ENCODE data around the gene HIF3A.
A peak's percentile ranks its signal among the peaks of the same experiment; 100 is the strongest.

The HIF3A gene

DNA sequence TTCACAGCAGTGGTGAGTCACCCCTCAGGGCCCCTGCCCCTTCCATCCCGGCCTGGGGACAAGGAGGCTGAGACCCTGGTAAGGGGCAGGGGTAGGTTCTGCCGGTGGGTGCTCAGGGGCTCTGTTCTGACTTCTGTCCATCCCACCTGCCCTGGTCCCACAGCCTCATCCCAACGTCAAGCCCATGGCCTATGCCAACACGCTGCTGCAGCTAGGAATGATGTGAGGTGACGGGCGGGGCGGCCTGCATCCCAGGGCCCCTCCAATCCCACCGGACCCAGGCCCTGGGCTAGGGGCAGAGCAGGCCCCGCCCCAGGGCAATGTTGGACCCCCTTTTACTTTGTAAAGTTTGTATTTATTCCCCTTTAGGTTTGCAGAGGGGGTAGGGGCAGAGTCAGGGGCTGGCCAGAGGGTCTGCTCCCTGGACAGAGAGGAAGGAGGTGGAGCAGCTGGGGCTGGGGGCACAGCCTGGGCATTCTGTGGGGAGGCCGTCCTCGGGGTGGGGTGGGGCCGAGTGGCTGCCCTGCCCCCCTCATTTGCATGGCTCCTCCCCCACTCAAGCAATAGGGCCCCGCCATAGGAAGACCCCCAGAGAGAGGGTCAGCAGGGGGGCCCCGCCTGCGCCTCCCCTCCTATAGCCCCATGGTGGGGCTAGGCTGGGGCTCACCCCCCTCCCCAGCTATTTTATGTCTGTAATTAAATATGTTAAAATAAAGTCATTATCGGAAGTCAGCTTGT is 93.4 kb downstream of the HIF3A start:
- no peak overlapping the region for H3K4me3 ChIP-seq (ENCODE audit: low read depth, low read length)
- DNase-seq (ENCODE audit: low read depth): no peak
- TF ChIP-seq, protein P1, sequence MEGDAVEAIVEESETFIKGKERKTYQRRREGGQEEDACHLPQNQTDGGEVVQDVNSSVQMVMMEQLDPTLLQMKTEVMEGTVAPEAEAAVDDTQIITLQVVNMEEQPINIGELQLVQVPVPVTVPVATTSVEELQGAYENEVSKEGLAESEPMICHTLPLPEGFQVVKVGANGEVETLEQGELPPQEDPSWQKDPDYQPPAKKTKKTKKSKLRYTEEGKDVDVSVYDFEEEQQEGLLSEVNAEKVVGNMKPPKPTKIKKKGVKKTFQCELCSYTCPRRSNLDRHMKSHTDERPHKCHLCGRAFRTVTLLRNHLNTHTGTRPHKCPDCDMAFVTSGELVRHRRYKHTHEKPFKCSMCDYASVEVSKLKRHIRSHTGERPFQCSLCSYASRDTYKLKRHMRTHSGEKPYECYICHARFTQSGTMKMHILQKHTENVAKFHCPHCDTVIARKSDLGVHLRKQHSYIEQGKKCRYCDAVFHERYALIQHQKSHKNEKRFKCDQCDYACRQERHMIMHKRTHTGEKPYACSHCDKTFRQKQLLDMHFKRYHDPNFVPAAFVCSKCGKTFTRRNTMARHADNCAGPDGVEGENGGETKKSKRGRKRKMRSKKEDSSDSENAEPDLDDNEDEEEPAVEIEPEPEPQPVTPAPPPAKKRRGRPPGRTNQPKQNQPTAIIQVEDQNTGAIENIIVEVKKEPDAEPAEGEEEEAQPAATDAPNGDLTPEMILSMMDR (IDR thresholded peaks at IDR 0.05; ENCODE audit: low read depth, low read length): no peak
- TF ChIP-seq MYC (IDR thresholded peaks at IDR 0.05; ENCODE audit: low read depth, low read length) (no peak), POLR2A (IDR thresholded peaks at IDR 0.05; ENCODE audit: extremely low read depth, insufficient read length) (no peak)
- TF ChIP-seq, protein P2, sequence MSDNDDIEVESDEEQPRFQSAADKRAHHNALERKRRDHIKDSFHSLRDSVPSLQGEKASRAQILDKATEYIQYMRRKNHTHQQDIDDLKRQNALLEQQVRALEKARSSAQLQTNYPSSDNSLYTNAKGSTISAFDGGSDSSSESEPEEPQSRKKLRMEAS (IDR thresholded peaks at IDR 0.05; ENCODE audit: low read depth, low read length): no peak

DNA sequence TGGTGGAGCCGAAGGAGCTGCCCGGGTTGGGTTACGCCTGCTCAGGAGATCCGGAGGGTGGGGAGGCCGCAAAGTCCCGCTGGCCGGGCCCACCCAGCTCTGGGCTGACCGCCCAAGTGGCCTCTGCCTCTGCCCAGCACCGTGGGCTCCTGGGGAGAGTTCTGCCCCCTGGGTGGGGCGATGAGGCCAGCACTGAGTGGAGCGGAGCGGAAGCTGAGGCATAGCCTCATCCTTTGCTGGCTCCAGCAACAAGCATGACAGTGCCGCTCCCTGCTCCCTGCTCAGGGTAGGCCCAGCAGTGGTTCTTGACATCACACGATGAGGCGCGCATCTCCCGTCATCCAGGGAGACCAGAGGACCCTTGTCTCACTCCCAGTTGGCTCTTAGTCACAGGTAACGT is 94.0 kb downstream of the HIF3A start:
- TF ChIP-seq, protein P1 (IDR thresholded peaks at IDR 0.05; ENCODE audit: low read depth, low read length): no peak
- no peak for DNase-seq (ENCODE audit: low read depth)
- no peak overlapping the region for H3K4me3 ChIP-seq (ENCODE audit: low read depth, low read length)

DNA sequence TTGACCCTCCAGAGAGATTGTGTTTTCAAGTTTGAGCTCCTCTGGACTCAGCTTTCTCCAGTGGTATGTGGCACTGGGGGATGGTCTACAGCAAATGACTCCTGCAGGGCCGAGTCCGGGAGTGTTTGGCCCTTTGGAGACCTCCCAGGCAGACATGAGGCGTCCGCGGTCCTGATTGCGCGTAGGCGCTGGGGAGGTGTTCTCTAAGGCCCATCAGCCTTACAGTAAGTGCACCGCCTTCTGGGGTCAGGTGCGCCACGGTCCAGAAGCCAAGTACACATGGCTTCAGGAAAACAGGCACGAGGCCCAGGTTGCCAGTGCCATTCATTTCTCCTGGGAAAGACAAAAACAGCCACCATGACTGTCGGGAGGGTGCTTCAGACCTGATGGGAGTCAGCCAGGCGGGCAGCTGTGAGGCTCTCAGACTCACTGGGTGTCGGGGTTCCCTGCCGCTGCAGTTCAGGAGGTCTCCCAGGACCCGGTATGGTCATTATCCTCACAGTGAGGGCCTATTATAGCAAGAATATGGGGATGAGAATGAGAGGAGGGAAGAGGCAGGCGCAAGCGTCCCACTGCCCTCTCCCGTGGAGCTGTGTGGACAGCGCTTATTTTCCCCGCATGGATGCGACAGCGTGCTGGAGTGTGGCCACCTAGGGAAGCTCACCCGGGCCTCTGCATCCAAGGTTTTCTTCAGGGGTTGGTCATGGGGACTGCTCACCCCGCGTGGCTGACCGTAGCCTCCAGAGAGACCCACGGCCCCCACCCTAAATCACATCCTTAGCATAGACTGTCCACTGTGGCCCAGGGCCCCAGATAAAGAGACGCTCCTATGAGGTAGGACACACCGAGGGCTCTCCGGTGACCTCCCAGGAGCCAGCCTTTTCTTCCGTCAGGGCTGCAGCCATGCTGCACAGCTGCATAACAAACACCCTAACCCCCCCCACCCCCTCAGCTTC is 94.7 kb downstream of the HIF3A start:
- no peak for DNase-seq (ENCODE audit: low read depth)
- no peak for TF ChIP-seq MYC (IDR thresholded peaks at IDR 0.05; ENCODE audit: low read depth, low read length)
- peak; percentile 30 for TF ChIP-seq POLR2A (IDR thresholded peaks at IDR 0.05; ENCODE audit: extremely low read depth, insufficient read length)
- no peak overlapping the region for H3K4me3 ChIP-seq (ENCODE audit: low read depth, low read length)

DNA sequence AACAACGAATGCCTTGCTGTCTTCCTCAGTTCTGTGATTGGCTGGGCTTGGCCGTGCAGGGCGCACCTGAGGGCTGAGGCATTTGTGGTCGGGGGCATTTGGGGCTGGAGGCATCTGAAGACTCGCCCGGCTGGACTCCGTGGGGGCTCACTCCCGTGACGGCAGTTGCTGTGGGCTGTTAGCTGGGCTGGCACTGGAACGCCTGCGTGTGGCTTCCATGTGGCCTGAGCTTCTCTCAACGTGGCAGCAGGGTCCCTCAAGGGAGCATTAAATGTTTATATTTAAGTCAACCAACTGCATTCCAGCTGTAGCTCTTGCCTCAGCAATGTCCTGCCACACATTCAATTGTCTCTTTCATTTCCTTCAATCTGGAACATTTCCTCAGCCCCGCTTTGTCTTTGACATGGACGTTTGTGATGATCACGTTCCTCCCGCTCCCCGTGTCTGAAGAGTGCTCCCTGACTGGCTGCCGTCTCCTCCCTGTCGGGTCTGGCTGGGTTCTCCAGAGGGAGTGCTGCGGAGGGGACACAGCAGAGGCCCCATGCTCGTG is 95.5 kb downstream of the HIF3A start:
- TF ChIP-seq MYC (IDR thresholded peaks at IDR 0.05; ENCODE audit: low read depth, low read length) (peak; percentile 92), POLR2A (IDR thresholded peaks at IDR 0.05; ENCODE audit: extremely low read depth, insufficient read length) (no peak)
- TF ChIP-seq, protein P2 (IDR thresholded peaks at IDR 0.05; ENCODE audit: low read depth, low read length): peak; percentile 92
- TF ChIP-seq, protein P1 (IDR thresholded peaks at IDR 0.05; ENCODE audit: low read depth, low read length): no peak
- no peak overlapping the region for H3K4me3 ChIP-seq (ENCODE audit: low read depth, low read length)
- peak; percentile 82 for DNase-seq (ENCODE audit: low read depth)

DNA sequence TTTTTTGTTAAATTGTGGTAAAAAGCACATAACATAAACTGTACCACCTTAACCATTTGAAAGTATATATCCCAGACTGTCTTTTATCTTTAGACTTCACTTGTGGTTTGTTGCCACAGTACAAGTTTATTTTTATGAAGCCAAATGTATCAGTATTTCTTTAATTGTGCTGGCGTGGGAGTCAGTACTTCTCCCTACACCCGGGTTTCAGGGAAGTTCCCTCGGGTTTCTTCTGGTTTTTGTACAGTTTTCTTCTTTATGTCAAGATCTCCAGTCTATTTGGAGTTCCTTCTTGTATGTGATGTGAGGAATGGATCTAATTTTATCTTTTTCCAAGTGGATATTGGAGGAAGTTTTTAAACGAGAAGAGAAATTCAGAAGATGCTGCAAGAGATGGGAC is 96.0 kb downstream of the HIF3A start:
- DNase-seq (ENCODE audit: low read depth): no peak
- no peak overlapping the region for H3K4me3 ChIP-seq (ENCODE audit: low read depth, low read length)
- no peak for TF ChIP-seq POLR2A (IDR thresholded peaks at IDR 0.05; ENCODE audit: extremely low read depth, insufficient read length)
- TF ChIP-seq, protein P1 (IDR thresholded peaks at IDR 0.05; ENCODE audit: low read depth, low read length): no peak
- no peak for TF ChIP-seq MYC (IDR thresholded peaks at IDR 0.05; ENCODE audit: low read depth, low read length)
- TF ChIP-seq, protein P2 (IDR thresholded peaks at IDR 0.05; ENCODE audit: low read depth, low read length): no peak

Measured in NB4 (cell line).